Mesendoderm (in vitro differentiated cells): ENCODE data around the gene BICRAL.
"Not testable (repeated sequence)": the region's sequence is repeated elsewhere in the genome, so short reads cannot be mapped to it uniquely, and the experiment has no call there.

Experiments
- DNase-seq: peaks from one replicate; pipeline ENCODE4 v3.0.0; 2013
- H2AK5ac ChIP-seq: 2 replicates; pipeline ENCODE4 v1.6.1; 2013; ENCODE audit warnings: low read length, inconsistent platforms
- H2BK120ac ChIP-seq: 2 replicates; pipeline ENCODE4 v1.6.1; 2013; ENCODE audit warnings: low read depth, mild to moderate bottlenecking, low read length, moderate library complexity, mixed read lengths
- H2BK15ac ChIP-seq: replicated peaks from 2 replicates; pipeline ENCODE4 v1.6.1; 2013; ENCODE audit warnings: low read depth, mild to moderate bottlenecking, moderate library complexity
- H2BK5ac ChIP-seq: 2 replicates; pipeline ENCODE4 v1.6.1; 2013; ENCODE audit warnings: low read length, inconsistent platforms
- H3K18ac ChIP-seq: 2 replicates; pipeline ENCODE4 v1.6.1; 2013; ENCODE audit warnings: mild to moderate bottlenecking, low read length, mixed read lengths
- H3K23ac ChIP-seq: one replicate; pipeline ENCODE4 v1.6.1; 2013; ENCODE audit warnings: low read length
- H3K27ac ChIP-seq: 2 replicates; pipeline ENCODE4 v1.5.1; 2013; ENCODE audit warnings: low read depth, mild to moderate bottlenecking, inconsistent platforms, low read length, moderate library complexity
- H3K27me3 ChIP-seq: 2 replicates; pipeline ENCODE4 v1.6.1; 2013; ENCODE audit warnings: low read length, control low read depth, mild to moderate bottlenecking, inconsistent platforms; ENCODE audit not compliant: insufficient read depth, poor library complexity
- H3K36me3 ChIP-seq: 2 replicates; pipeline ENCODE4 v1.6.1; 2013; ENCODE audit warnings: low read length, inconsistent platforms; ENCODE audit not compliant: control insufficient read depth, insufficient read depth
- H3K4ac ChIP-seq: one replicate; pipeline ENCODE4 v1.6.1; 2013; ENCODE audit warnings: low read depth, mild to moderate bottlenecking, low read length, moderate library complexity
- H3K4me1 ChIP-seq: 2 replicates; pipeline ENCODE4 v1.6.1; 2013; ENCODE audit warnings: low read depth, low read length, inconsistent platforms; ENCODE audit not compliant: control insufficient read depth
- H3K4me2 ChIP-seq: 2 replicates; pipeline ENCODE4 v1.6.1; 2013; ENCODE audit warnings: low read length
- H3K4me3 ChIP-seq: 2 replicates; pipeline ENCODE4 v1.5.1; 2013; ENCODE audit warnings: mild to moderate bottlenecking, low read length
- H3K56ac ChIP-seq: one replicate; pipeline ENCODE4 v1.6.1; 2013; ENCODE audit warnings: low read length
- H3K79me1 ChIP-seq: 2 replicates; pipeline ENCODE4 v1.6.1; 2013; ENCODE audit warnings: low read length, inconsistent platforms
- H3K79me2 ChIP-seq: 2 replicates; pipeline ENCODE4 v1.6.1; 2013; ENCODE audit warnings: mild to moderate bottlenecking, low read length; ENCODE audit not compliant: control insufficient read depth, insufficient read depth
- H3K9ac ChIP-seq: 2 replicates; pipeline ENCODE4 v1.6.1; 2013; ENCODE audit warnings: low read length, inconsistent platforms
- H4K5ac ChIP-seq: one replicate; pipeline ENCODE4 v1.6.1; 2013; ENCODE audit warnings: low read length
- H4K8ac ChIP-seq: one replicate; pipeline ENCODE4 v1.6.1; 2013; ENCODE audit warnings: low read depth, mild to moderate bottlenecking, control low read depth, low read length, moderate library complexity
- WGBS: extraction: QIAGEN DNeasy Blood & Tissue Kit; methylation state at CpG from one replicate; pipeline ENCODE4 v1.1.7; 2013; ENCODE audit warnings: low lambda C conversion rate, missing lambda C conversion rate; ENCODE audit not compliant: insufficient coverage; ENCODE audit errors: extremely low coverage; 5-methylcytosine and 5-hydroxymethylcytosine counted together

Gene BICRAL

GRCh38 chr6:42805297-42805861, 23.5 kb downstream of the BICRAL start:
- H3K4me2 ChIP-seq, result no peak overlapping the region
- no peak overlapping the region for H3K56ac ChIP-seq
- H2BK120ac ChIP-seq, result no peak overlapping the region
- no peak overlapping the region for H2BK5ac ChIP-seq
- H3K4ac ChIP-seq, result no peak overlapping the region
- no peaks in the 10 kb centered on the region for H3K79me2 ChIP-seq
- H4K5ac ChIP-seq, result no peak overlapping the region
- no peaks in the 10 kb centered on the region for H3K79me1 ChIP-seq
- no peak for DNase-seq
- no peak overlapping the region for H3K18ac ChIP-seq
- H3K27me3 ChIP-seq, result no peaks in the 10 kb centered on the region
- no peak overlapping the region for H2BK15ac ChIP-seq
- no peak overlapping the region for H2AK5ac ChIP-seq
- no peak overlapping the region for H3K9ac ChIP-seq
- H3K4me1 ChIP-seq, result no peaks in the 10 kb centered on the region
- WGBS, result no CpG with 5 or more reads among the region's 7 CpGs
- H3K4me3 ChIP-seq, result no peak overlapping the region
- no peak overlapping the region for H4K8ac ChIP-seq
- no peak overlapping the region for H3K27ac ChIP-seq
- H3K36me3 ChIP-seq, result no peaks in the 10 kb centered on the region
- H3K23ac ChIP-seq, result no peak overlapping the region

DNA sequence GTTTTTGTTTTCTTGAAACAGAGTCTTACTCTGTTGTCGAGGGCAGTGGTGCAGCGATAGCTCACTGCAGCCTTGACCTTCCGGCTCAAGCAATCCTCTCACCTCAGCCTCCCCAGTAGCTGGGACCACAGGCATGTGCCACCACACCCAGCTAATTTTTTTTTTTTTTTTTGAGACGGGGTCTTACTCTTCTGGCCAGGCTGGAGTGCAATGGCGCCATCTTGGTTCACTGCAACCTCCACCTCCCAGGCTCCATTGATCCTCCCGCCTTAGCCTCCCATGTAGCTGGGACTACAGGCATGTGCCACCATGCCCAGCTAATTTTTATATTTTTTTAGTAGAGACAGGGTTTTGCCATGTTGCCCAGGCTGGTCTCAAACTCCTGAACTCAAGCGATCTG, 24.5 kb downstream of the BICRAL start:
- H3K9ac ChIP-seq, H3K18ac ChIP-seq, H3K56ac ChIP-seq, H3K4ac ChIP-seq, DNase-seq, H3K79me1 ChIP-seq, H4K5ac ChIP-seq, H4K8ac ChIP-seq, H3K79me2 ChIP-seq, H3K27ac ChIP-seq, H3K4me2 ChIP-seq, H3K36me3 ChIP-seq, H2BK120ac ChIP-seq, H3K23ac ChIP-seq, H3K27me3 ChIP-seq, H2BK5ac ChIP-seq, H2BK15ac ChIP-seq, H3K4me3 ChIP-seq, H2AK5ac ChIP-seq, H3K4me1 ChIP-seq: not testable (repeated sequence)
- no CpG with 5 or more reads among the region's 7 CpGs for WGBS

DNA sequence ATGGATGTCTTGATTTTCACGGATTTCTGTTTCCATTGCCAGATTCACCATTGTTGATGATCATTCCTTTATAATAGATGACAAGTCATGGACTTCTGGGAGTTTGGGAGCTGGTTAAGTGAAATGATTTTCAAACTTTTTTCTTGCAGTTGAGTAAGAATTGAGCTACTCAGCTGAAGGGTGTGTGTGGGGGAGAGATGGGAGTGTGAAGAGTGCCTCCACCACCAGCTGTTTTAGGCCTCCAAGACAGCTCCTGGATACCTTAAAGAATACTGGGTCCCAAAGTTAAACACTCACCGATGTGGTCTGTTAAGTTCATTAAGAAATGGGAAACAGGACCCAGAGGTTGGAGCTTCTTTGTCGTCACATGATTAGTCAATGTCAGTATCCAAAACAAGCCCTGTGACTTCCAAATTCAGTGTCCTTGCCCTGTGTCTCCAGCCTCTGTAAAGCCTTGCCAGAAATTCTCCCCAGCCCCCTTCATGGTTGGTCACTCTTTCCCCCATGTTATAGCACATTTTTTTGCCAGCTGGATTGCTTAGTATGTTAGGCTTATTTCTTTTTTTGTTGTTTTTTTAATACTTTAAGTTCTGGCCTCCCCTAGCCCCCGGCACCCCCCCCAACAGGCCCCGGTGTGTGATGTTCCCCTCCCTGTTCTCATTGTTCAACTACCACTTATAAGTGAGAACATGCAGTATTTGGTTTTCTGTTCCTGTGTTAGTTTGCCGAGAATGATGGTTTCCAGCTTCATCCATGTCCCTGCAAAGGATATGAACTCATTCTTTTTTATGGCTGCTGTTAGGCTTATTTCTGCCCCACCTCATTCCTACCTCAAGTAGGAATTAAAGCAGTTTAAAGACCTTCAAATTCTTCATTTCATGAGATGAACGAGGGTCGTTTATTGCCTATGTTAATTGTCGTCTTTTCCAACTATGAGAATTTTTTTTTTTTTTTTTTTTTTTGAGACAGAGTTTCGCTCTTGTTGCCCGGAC, 26.9 kb downstream of the BICRAL start:
- H2BK120ac ChIP-seq, result no peak overlapping the region
- DNase-seq, result no peak
- H2BK15ac ChIP-seq, result no peak overlapping the region
- no peak overlapping the region for H3K9ac ChIP-seq
- H3K4ac ChIP-seq, result no peak overlapping the region
- H3K27ac ChIP-seq, result no peak overlapping the region
- no peaks in the 10 kb centered on the region for H3K79me1 ChIP-seq
- no peak overlapping the region for H2AK5ac ChIP-seq
- no peak overlapping the region for H3K4me2 ChIP-seq
- no peak overlapping the region for H4K5ac ChIP-seq
- H3K79me2 ChIP-seq, result no peaks in the 10 kb centered on the region
- no peaks in the 10 kb centered on the region for H3K36me3 ChIP-seq
- H2BK5ac ChIP-seq, result no peak overlapping the region
- H3K23ac ChIP-seq, result no peak overlapping the region
- H3K27me3 ChIP-seq, result no peaks in the 10 kb centered on the region
- WGBS, result no CpG with 5 or more reads among the region's 11 CpGs
- no peaks in the 10 kb centered on the region for H3K4me1 ChIP-seq
- no peak overlapping the region for H3K18ac ChIP-seq
- no peak overlapping the region for H3K56ac ChIP-seq
- no peak overlapping the region for H3K4me3 ChIP-seq
- no peak overlapping the region for H4K8ac ChIP-seq

- Histone ChIP-seq H3K27ac (no peak overlapping the region), H2AK5ac (no peak overlapping the region), H3K23ac (no peak overlapping the region), H3K9ac (no peak overlapping the region), H3K36me3 (no peaks in the 10 kb centered on the region), H3K56ac (no peak overlapping the region), H2BK120ac (no peak overlapping the region), H3K79me1 (no peaks in the 10 kb centered on the region), H2BK15ac (no peak overlapping the region), H3K4me3 (no peak overlapping the region), H2BK5ac (no peak overlapping the region), H4K8ac (no peak overlapping the region), H3K18ac (no peak overlapping the region), H3K4me2 (no peak overlapping the region), H3K27me3 (no peaks in the 10 kb centered on the region), H3K4ac (no peak overlapping the region), H3K79me2 (no peaks in the 10 kb centered on the region), H4K5ac (no peak overlapping the region), H3K4me1 (no peaks in the 10 kb centered on the region)
- no CpG with 5 or more reads among the region's 2 CpGs for WGBS
- no peak for DNase-seq
Measured at GRCh38 chr6:42813074-42813645, 31.3 kb downstream of the BICRAL start.

- H3K27me3 ChIP-seq, result no peaks in the 10 kb centered on the region
- no peak overlapping the region for H2AK5ac ChIP-seq
- H3K4me3 ChIP-seq, result no peak overlapping the region
- H3K18ac ChIP-seq, result no peak overlapping the region
- H2BK5ac ChIP-seq, result no peak overlapping the region
- H3K27ac ChIP-seq, result no peak overlapping the region
- no peak overlapping the region for H2BK120ac ChIP-seq
- H4K8ac ChIP-seq, result no peak overlapping the region
- no peaks in the 10 kb centered on the region for H3K36me3 ChIP-seq
- H3K9ac ChIP-seq, result no peak overlapping the region
- no peak overlapping the region for H3K4me2 ChIP-seq
- H4K5ac ChIP-seq, result no peak overlapping the region
- H2BK15ac ChIP-seq, result no peak overlapping the region
- no peaks in the 10 kb centered on the region for H3K79me2 ChIP-seq
- no peak overlapping the region for H3K4ac ChIP-seq
- H3K56ac ChIP-seq, result no peak overlapping the region
- no peak for DNase-seq
- H3K23ac ChIP-seq, result no peak overlapping the region
- H3K79me1 ChIP-seq, result no peaks in the 10 kb centered on the region
- no peaks in the 10 kb centered on the region for H3K4me1 ChIP-seq
- WGBS, result no CpG with 5 or more reads among the region's 5 CpGs
Measured at GRCh38 chr6:42813906-42814444, 32.1 kb downstream of the BICRAL start.
